Measurements from ENCODE around the gene HHATL.

DNA sequence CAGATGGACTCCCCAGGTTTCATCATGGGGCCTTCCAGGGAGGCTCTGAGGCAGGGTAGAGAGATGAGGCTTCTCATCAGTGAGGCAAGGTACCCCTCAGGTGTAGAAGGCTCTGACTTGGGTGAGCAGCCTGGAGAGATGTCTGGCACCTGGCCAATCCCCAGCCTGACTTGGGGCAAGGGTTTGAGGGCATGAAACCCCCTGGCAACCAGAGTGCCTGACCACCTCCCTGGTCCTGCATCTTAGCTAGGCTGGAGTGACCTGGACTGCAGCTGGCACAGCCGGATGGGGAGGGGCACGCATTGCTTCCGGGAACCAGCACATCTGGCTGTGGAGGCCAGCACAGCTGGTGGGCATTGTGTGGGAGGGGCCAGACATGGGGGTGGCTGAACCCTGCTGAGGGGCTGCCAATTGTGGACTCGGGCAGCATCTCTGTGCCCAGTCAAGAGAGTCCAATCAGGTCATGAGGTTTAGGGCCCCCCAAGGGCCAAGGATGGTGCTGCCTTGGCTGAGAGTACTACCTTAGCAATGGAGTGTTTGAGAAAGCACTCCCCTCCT, 47.2 kb downstream of the HHATL start:
- no peak for TF ChIP-seq POLR2A (IDR thresholded peaks at IDR 0.05; ENCODE audit: low read depth, low read length)
- TF ChIP-seq SPI1 (IDR thresholded peaks at IDR 0.05; ENCODE audit: low read depth, low read length) = no peak
- no peak for TF ChIP-seq TAF1 (IDR thresholded peaks at IDR 0.05; ENCODE audit: low read depth, low read length)
- no peak for TF ChIP-seq PAX5 (IDR thresholded peaks at IDR 0.05; ENCODE audit: insufficient read depth, low read length, severe bottlenecking)
- TF ChIP-seq POLR2AphosphoS5 (IDR thresholded peaks at IDR 0.05; ENCODE audit: low read depth, low read length) = no peak
